ENCODE measurements around the gene IKZF2. TPM values are rescaled to one million over a fixed set of nuclear protein-coding genes. Genes with fewer than 3 reads are reported as not detected.

IKZF2 gene
- total and polyA plus RNA-seq, 2 experiments from 2014 or later, result 2.6 to 10.1 TPM

DNA sequence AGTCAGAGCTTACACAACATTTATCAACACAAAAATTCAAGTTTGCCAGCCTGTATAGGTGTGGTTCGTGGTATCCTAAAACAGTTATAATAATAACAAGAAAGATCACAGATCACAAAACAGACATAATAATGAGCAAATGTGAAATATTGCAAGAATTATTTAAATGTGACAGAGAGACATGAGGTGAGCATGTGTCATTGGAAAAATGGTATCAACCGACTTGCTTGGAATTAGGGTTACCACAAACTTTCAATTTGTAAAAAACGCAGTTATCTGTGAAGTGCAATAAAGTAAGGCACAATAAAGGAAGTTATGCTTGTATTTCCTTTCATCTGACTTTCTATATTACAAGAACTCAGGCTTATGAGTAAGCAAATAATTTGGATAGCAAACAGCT is 116.8 kb downstream of the IKZF2 start:
- no peak for ATAC-seq
- H3K27me3 ChIP-seq (ENCODE audit: insufficient read depth), result no peaks in the 10 kb centered on the region
- H3K36me3 ChIP-seq (ENCODE audit: insufficient read depth), result no peaks in the 10 kb centered on the region
- H3F3A ChIP-seq (replicated peaks; ENCODE audit: low read depth), result no peaks in the 10 kb centered on the region
- H3K4me3 ChIP-seq, result no peak overlapping the region
- H3K27ac Mint-ChIP-seq, result no peak overlapping the region
- no peaks in the 10 kb centered on the region for H3K9me3 Mint-ChIP-seq
- H3K36me3 Mint-ChIP-seq (ENCODE audit: low read depth), result no peaks in the 10 kb centered on the region
- no peak overlapping the region for H3K27ac ChIP-seq (ENCODE audit: low read depth)
- H3K27me3 Mint-ChIP-seq (ENCODE audit: insufficient read depth, low read depth, poor library complexity), result no peaks in the 10 kb centered on the region
- no peak overlapping the region for H3K4me2 ChIP-seq
- H4K20me1 ChIP-seq (replicated peaks; ENCODE audit: insufficient read depth), result no peaks in the 10 kb centered on the region
- no peaks in the 10 kb centered on the region for H3K79me2 ChIP-seq (replicated peaks; ENCODE audit: insufficient read depth)
- no peaks in the 10 kb centered on the region for H3K9me2 ChIP-seq (ENCODE audit: insufficient read depth)
- H2AFZ ChIP-seq, result no peak overlapping the region
- no peaks in the 10 kb centered on the region for H3K4me1 ChIP-seq (ENCODE audit: insufficient read depth)
- H3K4me3 Mint-ChIP-seq, result no peak overlapping the region
- DNase-seq (ENCODE audit: low spot score), result no peak
- no peaks in the 10 kb centered on the region for H3K4me1 Mint-ChIP-seq
- TF ChIP-seq, protein P1, sequence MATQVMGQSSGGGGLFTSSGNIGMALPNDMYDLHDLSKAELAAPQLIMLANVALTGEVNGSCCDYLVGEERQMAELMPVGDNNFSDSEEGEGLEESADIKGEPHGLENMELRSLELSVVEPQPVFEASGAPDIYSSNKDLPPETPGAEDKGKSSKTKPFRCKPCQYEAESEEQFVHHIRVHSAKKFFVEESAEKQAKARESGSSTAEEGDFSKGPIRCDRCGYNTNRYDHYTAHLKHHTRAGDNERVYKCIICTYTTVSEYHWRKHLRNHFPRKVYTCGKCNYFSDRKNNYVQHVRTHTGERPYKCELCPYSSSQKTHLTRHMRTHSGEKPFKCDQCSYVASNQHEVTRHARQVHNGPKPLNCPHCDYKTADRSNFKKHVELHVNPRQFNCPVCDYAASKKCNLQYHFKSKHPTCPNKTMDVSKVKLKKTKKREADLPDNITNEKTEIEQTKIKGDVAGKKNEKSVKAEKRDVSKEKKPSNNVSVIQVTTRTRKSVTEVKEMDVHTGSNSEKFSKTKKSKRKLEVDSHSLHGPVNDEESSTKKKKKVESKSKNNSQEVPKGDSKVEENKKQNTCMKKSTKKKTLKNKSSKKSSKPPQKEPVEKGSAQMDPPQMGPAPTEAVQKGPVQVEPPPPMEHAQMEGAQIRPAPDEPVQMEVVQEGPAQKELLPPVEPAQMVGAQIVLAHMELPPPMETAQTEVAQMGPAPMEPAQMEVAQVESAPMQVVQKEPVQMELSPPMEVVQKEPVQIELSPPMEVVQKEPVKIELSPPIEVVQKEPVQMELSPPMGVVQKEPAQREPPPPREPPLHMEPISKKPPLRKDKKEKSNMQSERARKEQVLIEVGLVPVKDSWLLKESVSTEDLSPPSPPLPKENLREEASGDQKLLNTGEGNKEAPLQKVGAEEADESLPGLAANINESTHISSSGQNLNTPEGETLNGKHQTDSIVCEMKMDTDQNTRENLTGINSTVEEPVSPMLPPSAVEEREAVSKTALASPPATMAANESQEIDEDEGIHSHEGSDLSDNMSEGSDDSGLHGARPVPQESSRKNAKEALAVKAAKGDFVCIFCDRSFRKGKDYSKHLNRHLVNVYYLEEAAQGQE (IDR thresholded peaks at IDR 0.05; ENCODE audit: unreplicated experiment), result no peak
- TF ChIP-seq, protein P2, sequence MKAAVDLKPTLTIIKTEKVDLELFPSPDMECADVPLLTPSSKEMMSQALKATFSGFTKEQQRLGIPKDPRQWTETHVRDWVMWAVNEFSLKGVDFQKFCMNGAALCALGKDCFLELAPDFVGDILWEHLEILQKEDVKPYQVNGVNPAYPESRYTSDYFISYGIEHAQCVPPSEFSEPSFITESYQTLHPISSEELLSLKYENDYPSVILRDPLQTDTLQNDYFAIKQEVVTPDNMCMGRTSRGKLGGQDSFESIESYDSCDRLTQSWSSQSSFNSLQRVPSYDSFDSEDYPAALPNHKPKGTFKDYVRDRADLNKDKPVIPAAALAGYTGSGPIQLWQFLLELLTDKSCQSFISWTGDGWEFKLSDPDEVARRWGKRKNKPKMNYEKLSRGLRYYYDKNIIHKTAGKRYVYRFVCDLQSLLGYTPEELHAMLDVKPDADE (IDR thresholded peaks at IDR 0.05), result no peak
- TF ChIP-seq CREB1 (CRISPR knock-in tag; IDR thresholded peaks at IDR 0.05; ENCODE audit: low read depth), result no peak
- TF ChIP-seq POLR2AphosphoS5 (IDR thresholded peaks at IDR 0.05; ENCODE audit: low read depth), result no peak
- TF ChIP-seq STAT1 (IDR thresholded peaks at IDR 0.05; ENCODE audit: unreplicated experiment), result no peak

DNA sequence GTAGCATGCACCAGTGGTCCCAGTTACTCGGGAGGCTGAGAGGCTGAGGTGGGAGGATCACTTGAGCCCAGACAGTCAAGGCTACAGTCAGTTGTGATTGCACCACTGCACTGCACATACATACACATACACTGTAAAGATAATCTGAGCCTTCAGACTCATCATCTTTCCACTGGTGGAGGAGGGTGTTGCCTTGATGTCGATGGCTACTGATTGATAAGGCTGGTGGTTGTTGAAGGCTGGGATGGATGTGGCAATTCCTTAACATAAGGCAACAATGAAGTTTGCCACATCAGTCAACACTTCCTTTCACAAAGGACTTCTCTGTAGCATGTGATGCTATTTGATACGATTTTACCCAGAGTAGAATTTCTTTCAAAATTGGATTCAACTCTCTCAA is 118.8 kb downstream of the IKZF2 start:
- no peaks in the 10 kb centered on the region for H3K79me2 ChIP-seq (replicated peaks; ENCODE audit: insufficient read depth)
- no peak overlapping the region for H3K4me2 ChIP-seq
- no peak overlapping the region for H3K27ac ChIP-seq (ENCODE audit: low read depth)
- Mint-ChIP-seq H3K4me1 (no peaks in the 10 kb centered on the region), H3K27me3 (ENCODE audit: insufficient read depth, low read depth, poor library complexity) (no peaks in the 10 kb centered on the region), H3K36me3 (ENCODE audit: low read depth) (no peaks in the 10 kb centered on the region), H3K4me3 (no peak overlapping the region), H3K9me3 (no peaks in the 10 kb centered on the region), H3K27ac (no peak overlapping the region)
- H3K36me3 ChIP-seq (ENCODE audit: insufficient read depth), result no peaks in the 10 kb centered on the region
- no peaks in the 10 kb centered on the region for H3F3A ChIP-seq (replicated peaks; ENCODE audit: low read depth)
- H3K9me2 ChIP-seq (ENCODE audit: insufficient read depth), result no peaks in the 10 kb centered on the region
- no peak overlapping the region for H2AFZ ChIP-seq
- no peak overlapping the region for H3K4me3 ChIP-seq
- DNase-seq (ENCODE audit: low spot score) (no peak), ATAC-seq (no peak)
- H4K20me1 ChIP-seq (replicated peaks; ENCODE audit: insufficient read depth), result no peaks in the 10 kb centered on the region
- no peaks in the 10 kb centered on the region for H3K4me1 ChIP-seq (ENCODE audit: insufficient read depth)
- H3K27me3 ChIP-seq (ENCODE audit: insufficient read depth), result no peaks in the 10 kb centered on the region
- TF ChIP-seq, protein P1 (IDR thresholded peaks at IDR 0.05; ENCODE audit: unreplicated experiment), result no peak
- TF ChIP-seq, protein P3, sequence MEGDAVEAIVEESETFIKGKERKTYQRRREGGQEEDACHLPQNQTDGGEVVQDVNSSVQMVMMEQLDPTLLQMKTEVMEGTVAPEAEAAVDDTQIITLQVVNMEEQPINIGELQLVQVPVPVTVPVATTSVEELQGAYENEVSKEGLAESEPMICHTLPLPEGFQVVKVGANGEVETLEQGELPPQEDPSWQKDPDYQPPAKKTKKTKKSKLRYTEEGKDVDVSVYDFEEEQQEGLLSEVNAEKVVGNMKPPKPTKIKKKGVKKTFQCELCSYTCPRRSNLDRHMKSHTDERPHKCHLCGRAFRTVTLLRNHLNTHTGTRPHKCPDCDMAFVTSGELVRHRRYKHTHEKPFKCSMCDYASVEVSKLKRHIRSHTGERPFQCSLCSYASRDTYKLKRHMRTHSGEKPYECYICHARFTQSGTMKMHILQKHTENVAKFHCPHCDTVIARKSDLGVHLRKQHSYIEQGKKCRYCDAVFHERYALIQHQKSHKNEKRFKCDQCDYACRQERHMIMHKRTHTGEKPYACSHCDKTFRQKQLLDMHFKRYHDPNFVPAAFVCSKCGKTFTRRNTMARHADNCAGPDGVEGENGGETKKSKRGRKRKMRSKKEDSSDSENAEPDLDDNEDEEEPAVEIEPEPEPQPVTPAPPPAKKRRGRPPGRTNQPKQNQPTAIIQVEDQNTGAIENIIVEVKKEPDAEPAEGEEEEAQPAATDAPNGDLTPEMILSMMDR (conservative IDR thresholded peaks at IDR 0.05; ENCODE audit: low read depth in 2 of 2), result no peak
- TF ChIP-seq ZNF114 (CRISPR knock-in tag; IDR thresholded peaks at IDR 0.05) (no peak), EZH2 (IDR thresholded peaks at IDR 0.05; ENCODE audit: low read depth, unreplicated experiment) (no peak), POLR2AphosphoS5 (IDR thresholded peaks at IDR 0.05; ENCODE audit: low read depth) (no peak), STAT1 (IDR thresholded peaks at IDR 0.05; ENCODE audit: unreplicated experiment) (no peak), CREB1 (CRISPR knock-in tag; IDR thresholded peaks at IDR 0.05; ENCODE audit: low read depth) (no peak)
